ENCODE data around the gene FGF8. TPM values are rescaled to one million over a fixed set of nuclear protein-coding genes. Genes with fewer than 3 reads are reported as not detected.

Gene FGF8
- total RNA-seq, 1 donor from 2014 or later, result not detected

DNA sequence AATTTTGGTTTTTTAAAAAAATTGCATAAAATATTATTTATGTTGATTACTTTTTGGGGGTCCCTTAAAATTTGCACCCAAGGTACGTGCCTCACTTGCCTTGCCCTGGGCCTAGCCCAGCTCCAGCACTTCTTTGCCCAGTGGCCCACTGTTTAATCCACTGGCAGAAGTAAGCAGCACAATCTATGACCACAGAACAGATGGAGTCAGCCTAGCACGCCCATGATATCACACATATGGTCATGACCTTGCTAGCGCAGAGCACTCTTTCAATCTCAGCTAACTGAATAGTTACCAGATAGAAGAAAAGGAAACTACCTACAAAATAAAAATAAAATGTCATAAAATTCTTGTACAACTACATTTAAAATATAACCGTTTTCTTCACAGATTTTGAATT, 36.7 kb upstream of the FGF8 start:
- H3K36me3 Mint-ChIP-seq (ENCODE audit: low read depth), result peaks cover 75% of the 10 kb centered on the region
- intact Hi-C loops (cut with micrococcal nuclease), result no loop called here
- TF ChIP-seq, protein P1, sequence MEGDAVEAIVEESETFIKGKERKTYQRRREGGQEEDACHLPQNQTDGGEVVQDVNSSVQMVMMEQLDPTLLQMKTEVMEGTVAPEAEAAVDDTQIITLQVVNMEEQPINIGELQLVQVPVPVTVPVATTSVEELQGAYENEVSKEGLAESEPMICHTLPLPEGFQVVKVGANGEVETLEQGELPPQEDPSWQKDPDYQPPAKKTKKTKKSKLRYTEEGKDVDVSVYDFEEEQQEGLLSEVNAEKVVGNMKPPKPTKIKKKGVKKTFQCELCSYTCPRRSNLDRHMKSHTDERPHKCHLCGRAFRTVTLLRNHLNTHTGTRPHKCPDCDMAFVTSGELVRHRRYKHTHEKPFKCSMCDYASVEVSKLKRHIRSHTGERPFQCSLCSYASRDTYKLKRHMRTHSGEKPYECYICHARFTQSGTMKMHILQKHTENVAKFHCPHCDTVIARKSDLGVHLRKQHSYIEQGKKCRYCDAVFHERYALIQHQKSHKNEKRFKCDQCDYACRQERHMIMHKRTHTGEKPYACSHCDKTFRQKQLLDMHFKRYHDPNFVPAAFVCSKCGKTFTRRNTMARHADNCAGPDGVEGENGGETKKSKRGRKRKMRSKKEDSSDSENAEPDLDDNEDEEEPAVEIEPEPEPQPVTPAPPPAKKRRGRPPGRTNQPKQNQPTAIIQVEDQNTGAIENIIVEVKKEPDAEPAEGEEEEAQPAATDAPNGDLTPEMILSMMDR (IDR thresholded peaks at IDR 0.05), result no peak
- no peak overlapping the region for H3K27ac Mint-ChIP-seq
- H3K4me1 Mint-ChIP-seq, result peaks cover 50% of the 10 kb centered on the region
- H3K4me3 Mint-ChIP-seq, result no peak overlapping the region
- ATAC-seq (ENCODE audit: low read depth), result no peak
- ChIA-PET CTCF (interaction anchor here (1.1 to 1.5 kb wide), 3 partner anchors 29 to 197 kb away, joined by 3 to 8 read pairs (median 4); no protein-coding TSS in a partner anchor), POLR2A (interaction anchor here (0.9 kb wide), 1 partner anchor 16 kb away, joined by 3 read pairs; no protein-coding TSS in a partner anchor)
- DNase-seq, result no peak
- H3K27me3 Mint-ChIP-seq, result no peaks in the 10 kb centered on the region
- no peaks in the 10 kb centered on the region for H3K9me3 Mint-ChIP-seq

DNA sequence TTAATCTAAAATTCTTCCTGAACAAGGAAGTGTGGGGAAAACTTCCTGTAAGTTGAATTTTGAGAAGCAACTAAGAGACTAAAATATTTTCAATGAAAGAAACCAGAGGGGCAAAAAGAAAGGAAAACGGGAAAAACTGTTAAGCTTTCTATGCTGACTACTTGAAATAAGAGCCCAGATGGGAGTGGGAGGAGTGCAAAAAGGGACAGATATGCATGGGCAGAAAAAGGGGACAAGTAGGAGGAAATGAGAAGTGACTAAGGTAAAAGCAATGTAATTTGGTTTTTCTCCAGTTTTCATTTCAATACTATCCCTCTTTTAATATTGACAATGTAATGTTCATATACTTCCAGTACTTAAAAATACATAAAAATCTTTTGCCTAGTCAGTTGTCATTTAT, 31.2 kb upstream of the FGF8 start:
- H3K27ac Mint-ChIP-seq, result no peak overlapping the region
- no peaks in the 10 kb centered on the region for H3K27me3 Mint-ChIP-seq
- peaks cover 11% of the 10 kb centered on the region for H3K4me1 Mint-ChIP-seq
- ATAC-seq (ENCODE audit: low read depth), result no peak
- ChIA-PET CTCF (no interaction called here), POLR2A (interaction anchor here (1.0 to 2.3 kb wide), 2 partner anchors 8 to 20 kb away, joined by 3 to 5 read pairs; no protein-coding TSS in a partner anchor)
- DNase-seq, result no peak
- no peaks in the 10 kb centered on the region for H3K9me3 Mint-ChIP-seq
- intact Hi-C loops (cut with micrococcal nuclease), result no loop called here
- H3K36me3 Mint-ChIP-seq (ENCODE audit: low read depth), result peaks cover 77% of the 10 kb centered on the region
- H3K4me3 Mint-ChIP-seq, result no peak overlapping the region
- TF ChIP-seq, protein P1 (IDR thresholded peaks at IDR 0.05), result no peak

DNA sequence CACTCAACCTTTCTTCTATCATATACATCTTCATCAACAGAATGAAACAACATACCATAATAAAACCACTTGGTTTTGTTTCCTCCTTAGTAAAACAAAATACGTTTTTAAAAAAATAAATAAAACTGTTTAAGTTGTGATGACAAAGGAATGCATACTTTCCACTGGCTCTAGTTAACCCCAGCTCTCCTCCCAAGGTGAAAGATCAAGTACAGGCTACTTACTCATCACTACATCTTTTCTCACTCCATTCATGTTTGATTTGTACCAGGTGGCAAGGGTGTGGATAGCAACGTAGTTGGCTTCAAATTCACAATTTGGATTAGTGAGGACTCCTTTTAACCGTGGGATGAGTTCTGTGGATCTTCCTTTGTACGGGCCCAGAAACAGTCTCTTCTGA, 27.6 kb upstream of the FGF8 start:
- no peak overlapping the region for H3K27ac Mint-ChIP-seq
- POLR2A ChIA-PET, result interaction anchor here (0.6 to 0.9 kb wide), 2 partner anchors 15 to 311 kb away, joined by 3 to 7 read pairs; partner anchors contain the start of gene OGA
- no peak for ATAC-seq (ENCODE audit: low read depth)
- DNase-seq, result no peak
- peaks cover 5% of the 10 kb centered on the region for H3K4me1 Mint-ChIP-seq
- TF ChIP-seq, protein P1 (IDR thresholded peaks at IDR 0.05), result no peak
- no peak overlapping the region for H3K4me3 Mint-ChIP-seq
- CTCF ChIA-PET, result no interaction called here
- no peaks in the 10 kb centered on the region for H3K9me3 Mint-ChIP-seq
- H3K27me3 Mint-ChIP-seq, result no peaks in the 10 kb centered on the region
- intact Hi-C loops (cut with micrococcal nuclease), result no loop called here
- H3K36me3 Mint-ChIP-seq (ENCODE audit: low read depth), result peaks cover 80% of the 10 kb centered on the region

DNA sequence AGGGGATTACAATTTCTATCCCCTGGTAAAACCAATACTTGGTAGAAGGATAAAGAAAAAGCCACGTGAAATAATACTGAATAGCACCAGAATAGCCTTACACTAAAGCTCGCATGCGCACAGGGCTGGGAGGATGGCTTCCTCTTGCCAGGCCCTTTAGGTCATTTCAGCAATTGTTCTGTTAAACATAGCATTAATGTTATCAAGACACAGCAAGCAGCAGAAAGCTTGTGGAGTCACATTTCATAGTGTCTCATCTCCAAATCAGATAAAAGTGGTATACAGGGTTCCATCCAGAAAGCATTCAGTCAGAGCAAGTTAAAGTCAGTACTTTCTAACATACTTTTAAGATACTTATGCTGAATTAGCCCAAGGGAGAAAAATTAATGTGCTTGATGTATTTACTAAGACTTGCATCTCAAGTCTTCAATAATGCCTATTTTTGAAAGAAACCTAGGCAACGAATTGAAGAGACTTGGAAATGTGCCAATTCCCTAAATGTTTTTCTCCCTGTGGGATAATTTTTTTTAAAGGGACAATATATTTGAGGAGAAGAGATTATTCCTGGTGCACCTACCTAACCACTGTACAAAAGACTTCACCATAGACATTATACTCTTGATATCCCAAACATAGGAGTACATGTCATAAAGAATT, 21.6 kb upstream of the FGF8 start:
- H3K27me3 Mint-ChIP-seq, result no peaks in the 10 kb centered on the region
- intact Hi-C loops (cut with micrococcal nuclease), result loop anchor here (2.0 kb wide), 1 partner anchor 17 kb away; no protein-coding TSS in a partner anchor
- H3K4me1 Mint-ChIP-seq, result peaks cover 5% of the 10 kb centered on the region
- no peak overlapping the region for H3K4me3 Mint-ChIP-seq
- no peak overlapping the region for H3K27ac Mint-ChIP-seq
- H3K36me3 Mint-ChIP-seq (ENCODE audit: low read depth), result peaks cover 89% of the 10 kb centered on the region
- no peaks in the 10 kb centered on the region for H3K9me3 Mint-ChIP-seq
- CTCF ChIA-PET, result interaction anchor here (0.9 to 1.4 kb wide), 2 partner anchors 16 to 43 kb away, joined by 4 read pairs; no protein-coding TSS in a partner anchor
- POLR2A ChIA-PET, result interaction anchor here (0.6 to 1.0 kb wide), 4 partner anchors 20 to 224 kb away, joined by 3 to 10 read pairs (median 7); no protein-coding TSS in a partner anchor
- DNase-seq, result no peak
- no peak for ATAC-seq (ENCODE audit: low read depth)
- TF ChIP-seq, protein P1 (IDR thresholded peaks at IDR 0.05), result no peak

DNA sequence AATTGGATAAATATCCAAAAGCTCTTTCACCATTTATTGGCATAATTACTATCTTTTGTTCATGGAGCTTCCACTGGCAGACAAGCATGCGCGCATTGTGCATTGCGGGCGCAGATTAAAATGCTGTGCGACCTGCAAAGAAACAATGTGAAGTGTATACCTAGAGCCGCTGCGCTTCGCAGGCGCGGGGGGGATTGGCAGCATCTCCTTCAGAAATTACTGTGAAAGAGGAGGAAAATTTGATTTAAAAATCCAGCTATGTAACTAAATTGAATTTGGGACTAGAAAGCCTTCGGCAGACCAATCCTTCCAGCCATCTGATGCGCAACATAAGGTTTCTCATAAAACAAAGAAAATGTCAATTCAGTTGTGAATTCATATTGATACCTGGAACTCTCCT, 17.6 kb upstream of the FGF8 start:
- H3K36me3 Mint-ChIP-seq (ENCODE audit: low read depth), result peaks cover 79% of the 10 kb centered on the region
- TF ChIP-seq, protein P1 (IDR thresholded peaks at IDR 0.05), result no peak
- POLR2A ChIA-PET, result interaction anchor here (0.9 kb wide), 1 partner anchor 25 kb away, joined by 3 read pairs; no protein-coding TSS in a partner anchor
- no peak overlapping the region for H3K4me3 Mint-ChIP-seq
- H3K27ac Mint-ChIP-seq, result no peak overlapping the region
- intact Hi-C loops (cut with micrococcal nuclease), result no loop called here
- H3K9me3 Mint-ChIP-seq, result no peaks in the 10 kb centered on the region
- no peak for DNase-seq
- no peaks in the 10 kb centered on the region for H3K4me1 Mint-ChIP-seq
- no peak for ATAC-seq (ENCODE audit: low read depth)
- H3K27me3 Mint-ChIP-seq, result no peaks in the 10 kb centered on the region
- CTCF ChIA-PET, result interaction anchor here (1.5 kb wide), 1 partner anchor 42 kb away, joined by 3 read pairs; no protein-coding TSS in a partner anchor
